Stromal cell of bone marrow (primary cell): ENCODE data around the gene RFX3.

Experiments used
- DNase-seq: peaks from one replicate; pipeline ENCODE4 v3.0.0-alpha.2; 2012; ENCODE audit warnings: low read depth

RFX3 gene

GRCh38 chr9:3205421-3206095 lies 320.2 kb downstream of the RFX3 start:
- no peak for DNase-seq

DNA sequence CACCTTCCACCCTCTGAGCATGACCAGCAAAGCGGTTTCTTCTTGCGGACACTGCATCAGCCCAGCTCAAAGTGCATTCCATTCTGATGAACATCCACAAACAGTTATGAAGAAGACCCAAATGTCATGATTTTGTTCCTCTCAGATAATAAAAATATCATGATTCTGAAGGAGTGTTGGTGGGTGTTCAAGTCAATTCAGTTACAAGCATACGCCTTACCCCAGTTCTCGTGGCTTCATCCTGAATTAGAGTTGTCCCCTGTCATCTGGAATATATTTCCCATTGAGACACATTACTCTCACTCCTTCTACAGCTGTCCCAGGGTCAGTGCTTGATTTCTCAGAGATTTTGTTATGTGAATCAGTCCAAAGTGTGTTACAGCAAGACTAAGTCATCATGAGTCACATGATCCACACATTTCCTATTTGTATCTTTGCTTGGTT lies 325.4 kb downstream of the RFX3 start:
- no peak for DNase-seq

- no peak for DNase-seq
Observed at GRCh38 chr9:3193791-3194190, 332.0 kb downstream of the RFX3 start.

DNA sequence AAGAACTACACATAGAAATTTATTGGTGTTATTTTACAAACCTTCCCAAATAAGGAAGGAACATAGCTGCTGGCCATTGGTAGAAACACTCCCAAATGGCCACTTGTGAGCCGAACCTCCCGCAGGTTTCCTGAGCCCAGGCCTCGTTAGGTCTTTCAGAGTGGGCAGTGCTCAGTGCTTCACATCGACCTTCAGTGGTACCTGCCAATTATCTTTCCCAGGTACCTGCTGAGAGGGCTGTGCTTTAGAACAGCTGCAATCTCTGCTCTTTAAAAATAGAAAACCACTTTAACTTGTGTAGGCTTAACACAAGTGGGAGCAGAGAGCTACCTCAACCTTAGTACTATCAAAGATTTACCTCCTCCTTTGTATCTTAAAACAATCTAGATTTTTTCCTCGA lies 334.1 kb downstream of the RFX3 start:
- no peak for DNase-seq

DNA sequence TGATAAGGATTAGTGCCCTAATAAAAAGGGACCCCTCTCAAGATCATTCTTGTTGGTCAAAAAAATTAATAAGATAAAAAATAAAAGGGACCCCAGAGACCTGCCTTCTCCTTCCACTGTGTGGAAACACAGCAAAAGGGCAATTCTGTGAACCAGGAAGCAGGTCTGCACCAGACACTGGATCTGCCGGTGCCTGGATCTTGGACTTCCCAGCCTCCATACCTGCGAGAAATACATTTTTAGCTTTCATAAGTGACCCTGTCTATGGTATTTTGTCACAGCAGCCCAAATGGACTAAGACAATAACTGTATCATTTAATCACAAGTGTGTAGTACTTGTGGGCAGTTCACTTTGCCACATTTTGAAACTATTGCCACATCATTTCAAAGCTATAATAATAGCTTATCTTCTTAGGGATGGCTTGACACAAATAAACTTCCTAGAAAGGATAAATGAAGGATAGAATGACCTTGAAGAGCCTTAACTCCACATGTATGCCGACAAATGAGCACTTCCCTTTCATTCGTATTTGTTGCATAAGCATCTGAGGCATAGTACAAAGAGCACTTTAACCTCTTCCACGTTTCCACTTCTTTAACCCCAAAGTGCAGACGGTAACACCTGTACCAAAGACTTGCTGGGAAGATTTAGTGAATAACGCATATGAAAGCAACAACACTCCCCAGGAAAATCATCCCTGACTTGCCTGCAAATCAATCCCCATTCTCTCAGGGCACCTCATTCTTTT lies 336.5 kb downstream of the RFX3 start:
- no peak for DNase-seq

DNA sequence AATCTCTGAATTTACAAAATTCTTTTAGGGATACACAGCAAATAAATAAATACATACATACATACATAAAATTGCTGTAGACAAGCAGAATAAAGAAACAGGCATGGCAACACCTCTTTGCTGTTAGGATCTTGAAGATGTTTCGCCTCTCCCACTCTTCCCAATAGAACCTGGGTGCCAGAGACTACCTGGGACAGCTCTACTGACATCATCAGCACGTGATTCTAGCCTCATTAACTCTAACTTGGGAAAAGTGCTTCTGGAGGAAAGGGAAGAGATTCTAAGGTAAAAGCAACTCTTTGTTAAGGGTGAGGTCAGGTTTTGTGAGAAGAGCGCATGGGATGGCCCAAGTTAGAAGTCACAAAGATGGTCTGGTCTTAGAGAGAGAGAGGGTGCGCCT lies 339.1 kb downstream of the RFX3 start:
- no peak for DNase-seq

GRCh38 chr9:3181049-3181953 lies 344.5 kb downstream of the RFX3 start:
- DNase-seq: no peak

DNA sequence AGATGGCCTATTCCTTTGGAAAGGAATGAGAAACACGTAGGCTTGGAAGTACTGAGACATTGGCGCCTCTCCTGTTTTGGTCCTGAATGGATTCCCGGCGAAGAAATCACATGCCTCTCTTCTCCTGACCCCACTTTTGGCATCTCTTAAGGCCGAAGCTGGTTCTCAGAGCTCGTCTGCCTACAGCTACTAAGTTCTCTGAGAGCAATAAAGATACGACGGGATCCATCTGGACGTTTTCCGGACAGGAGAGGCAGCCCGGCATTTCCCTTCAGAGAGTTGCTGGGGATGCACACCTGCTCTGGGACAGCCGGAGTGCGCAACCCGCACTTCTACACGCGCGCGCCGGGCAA lies 345.1 kb downstream of the RFX3 start:
- no peak for DNase-seq

- DNase-seq: peak; percentile 48
Observed at GRCh38 chr9:3179711-3180110, 346.1 kb downstream of the RFX3 start.

DNA sequence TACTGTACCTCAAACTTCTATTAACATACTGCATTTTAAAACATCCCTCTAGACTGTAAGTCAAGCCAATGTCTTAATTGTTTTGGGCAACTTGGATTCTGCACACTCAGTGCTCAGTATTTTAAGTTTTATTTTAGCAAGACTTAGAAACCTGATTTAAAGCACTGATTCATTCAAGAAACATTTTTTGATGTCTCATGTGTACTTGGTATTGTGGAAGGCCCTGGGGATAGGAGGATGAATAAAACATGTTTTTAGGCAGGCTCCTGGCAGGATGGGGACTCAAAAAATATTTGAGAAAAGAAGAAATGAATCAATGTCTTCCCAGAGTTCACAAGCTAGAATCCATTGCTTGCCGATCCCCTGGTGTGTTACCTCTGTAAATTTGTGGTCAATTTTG lies 347.9 kb downstream of the RFX3 start:
- DNase-seq: peak; percentile 52

DNA sequence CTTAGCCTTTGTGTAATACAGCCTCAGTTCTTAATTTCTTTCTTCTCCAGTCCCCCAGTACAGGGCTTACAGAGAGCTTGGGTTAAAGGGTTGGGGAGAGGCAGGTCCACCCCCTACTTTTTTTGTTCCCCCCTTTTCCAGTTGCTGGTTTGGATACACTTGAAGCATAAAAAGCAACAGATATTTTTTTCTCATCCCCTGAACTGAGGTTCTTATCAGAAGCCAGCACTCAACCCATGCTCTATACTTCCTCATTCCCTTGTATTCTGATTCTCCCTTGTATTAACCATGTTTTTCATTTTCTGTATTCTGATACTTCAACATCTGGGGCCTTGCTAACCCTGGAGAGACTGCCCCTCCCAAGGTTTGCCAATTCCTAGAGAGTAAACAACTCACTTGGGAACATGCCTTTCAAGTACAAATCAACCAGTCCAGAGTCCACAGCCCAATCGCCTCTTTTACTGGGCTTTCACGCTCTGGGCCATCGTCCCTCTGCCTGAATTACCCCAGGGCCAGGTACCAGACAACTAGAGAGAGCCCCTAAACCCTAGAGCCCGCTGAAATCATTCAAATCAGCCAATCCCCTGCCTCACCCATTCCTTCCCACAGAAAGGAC lies 348.5 kb downstream of the RFX3 start:
- no peak for DNase-seq

GRCh38 chr9:3173374-3173773 lies 352.4 kb downstream of the RFX3 start:
- DNase-seq: no peak

DNA sequence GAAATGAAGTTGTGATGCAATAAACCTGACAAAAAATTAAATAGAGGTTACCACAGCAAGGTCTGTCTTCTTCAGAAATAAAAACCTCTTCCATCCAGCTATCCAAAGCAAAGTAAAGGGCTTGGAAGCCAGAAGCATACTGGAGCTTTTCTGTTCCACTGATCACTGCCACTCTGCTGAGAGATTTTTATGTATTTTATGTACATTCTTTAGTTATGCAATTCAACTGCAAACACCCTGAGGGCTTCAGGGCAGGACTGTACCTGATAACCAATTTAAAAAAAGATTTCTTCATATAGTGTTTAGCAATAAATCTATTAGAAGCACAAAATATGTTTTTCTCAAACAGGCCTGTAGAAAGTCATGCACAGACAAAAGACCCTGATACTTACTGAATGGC lies 355.0 kb downstream of the RFX3 start:
- no peak for DNase-seq
